Thymus (tissue), 11 donors: ENCODE results near the gene CDC6. TPM values are rescaled to one million over a fixed set of nuclear protein-coding genes. Genes with fewer than 3 reads are reported as not detected.

ENCODE experiments used
- DNase-seq, 9 donors: peaks; one replicate each; pipeline ENCODE4 v3.0.0-alpha.2; 2013; ENCODE audit warnings: low spot score in 9 of 9, low read depth in 6 of 9, missing footprints in 1 of 9
- H3K27ac ChIP-seq, 2 donors: one replicate each; pipeline ENCODE4 v1.5.1; 2013; ENCODE audit warnings: control low read depth in 1 of 2, low read depth in 1 of 2, low read length in 1 of 2, mild to moderate bottlenecking in 1 of 2, moderate library complexity in 1 of 2
- H3K27me3 ChIP-seq, 2 donors: one replicate each; pipeline ENCODE4 v1.5.1; 2013; ENCODE audit warnings: low read length in 1 of 2; ENCODE audit not compliant: control insufficient read depth in 2 of 2, insufficient read depth in 1 of 2
- H3K36me3 ChIP-seq, 2 donors: one replicate each; pipeline ENCODE4 v1.5.1; 2013; ENCODE audit warnings: low read length in 1 of 2, mild to moderate bottlenecking in 1 of 2, moderate library complexity in 1 of 2; ENCODE audit not compliant: control insufficient read depth in 2 of 2, insufficient read depth in 2 of 2
- H3K4me1 ChIP-seq, 2 donors: one replicate each; pipeline ENCODE4 v1.5.1; 2013; ENCODE audit warnings: low read length in 2 of 2; ENCODE audit not compliant: control insufficient read depth in 2 of 2, insufficient read depth in 2 of 2
- H3K4me3 ChIP-seq, 2 donors: one replicate each; pipeline ENCODE4 v1.5.1; 2013; ENCODE audit warnings: low read length in 2 of 2, control low read depth in 1 of 2, mild to moderate bottlenecking in 1 of 2
- H3K9me3 ChIP-seq, 2 donors: one replicate each; pipeline ENCODE4 v1.5.1; 2013; ENCODE audit warnings: low read length in 1 of 2, mild to moderate bottlenecking in 1 of 2; ENCODE audit not compliant: control insufficient read depth in 2 of 2, insufficient read depth in 1 of 2
- WGBS: extraction: QIAGEN DNeasy Blood & Tissue Kit; methylation state at CpG from one replicate; pipeline ENCODE4 v1.1.7; 2013; 5-methylcytosine and 5-hydroxymethylcytosine counted together
- polyA plus RNA-seq: library from polyadenylated mRNA; stranded (reverse); fragments of 200-250 nt; gene quantifications from one replicate; pipeline ENCODE4 v1.2.3, GENCODE V29; 2013
- total RNA-seq: library from RNA; stranded (reverse); fragments of 120-200 nt; gene quantifications from one replicate; pipeline ENCODE4 v1.2.4, GENCODE V29; 2013
- donor health status: healthy.

The CDC6 gene
- total and polyA plus RNA-seq, 2 donors, result 1.3 to 24.5 TPM

- H3K4me1 ChIP-seq, result peaks cover 29 to 96% of the 10 kb centered on the region in 2 donors
- WGBS, result 86% methylated on average over 11 of the region's 11 CpGs
- H3K36me3 ChIP-seq, result peaks cover 3 to 7% of the 10 kb centered on the region in 2 donors
- H3K27ac ChIP-seq, result peak overlapping the region in 1 of 2 donors; percentile 59
- peaks cover 19 to 44% of the 10 kb centered on the region in 2 donors for H3K27me3 ChIP-seq
- peaks cover 0 to 11% of the 10 kb centered on the region in 2 donors for H3K9me3 ChIP-seq
- DNase-seq, result peak in 1 of 9 donors; percentile 19
- no peak overlapping the region for H3K4me3 ChIP-seq
These were observed 58.5 kb downstream of the CDC6 start for GRCh38 chr17:40345994-40346764.

- peaks cover 0 to 11% of the 10 kb centered on the region in 2 donors for H3K9me3 ChIP-seq
- no peak overlapping the region for H3K4me3 ChIP-seq
- peaks cover 19 to 40% of the 10 kb centered on the region in 2 donors for H3K27me3 ChIP-seq
- H3K27ac ChIP-seq, result no peak overlapping the region
- no peak for DNase-seq
- H3K4me1 ChIP-seq, result peaks cover 29 to 98% of the 10 kb centered on the region in 2 donors
- WGBS, result 94% methylated on average over 1 of the region's 1 CpG
- H3K36me3 ChIP-seq, result peaks cover 3 to 7% of the 10 kb centered on the region in 2 donors
These were observed 59.1 kb downstream of the CDC6 start for GRCh38 chr17:40346765-40347158.

GRCh38 chr17:40347319-40348135, 59.8 kb downstream of the CDC6 start:
- Histone ChIP-seq H3K27ac (no peak overlapping the region), H3K4me3 (no peak overlapping the region), H3K9me3 (peaks cover 0 to 7% of the 10 kb centered on the region in 2 donors), H3K27me3 (peaks cover 11 to 32% of the 10 kb centered on the region in 2 donors), H3K4me1 (peaks cover 29 to 98% of the 10 kb centered on the region in 2 donors), H3K36me3 (peaks cover 7 to 12% of the 10 kb centered on the region in 2 donors)
- DNase-seq, result peak in 1 of 9 donors; percentile 30
- WGBS, result 64% methylated on average over 9 of the region's 9 CpGs

- H3K4me3 ChIP-seq, result no peak overlapping the region
- peaks cover 6 to 26% of the 10 kb centered on the region in 2 donors for H3K27me3 ChIP-seq
- WGBS, result 89% methylated on average over 5 of the region's 5 CpGs
- no peak overlapping the region for H3K27ac ChIP-seq
- DNase-seq, result no peak
- peaks cover 24 to 98% of the 10 kb centered on the region in 2 donors for H3K4me1 ChIP-seq
- H3K9me3 ChIP-seq, result peaks cover 0 to 2% of the 10 kb centered on the region in 2 donors
- H3K36me3 ChIP-seq, result peaks cover 12 to 16% of the 10 kb centered on the region in 2 donors
These were observed 60.4 kb downstream of the CDC6 start for GRCh38 chr17:40348136-40348504.

GRCh38 chr17:40348562-40349476, 61.1 kb downstream of the CDC6 start:
- no peaks in the 10 kb centered on the region for H3K9me3 ChIP-seq
- H3K36me3 ChIP-seq, result peaks cover 12 to 16% of the 10 kb centered on the region in 2 donors
- WGBS, result 65% methylated on average over 17 of the region's 17 CpGs
- peak in 1 of 9 donors; percentile 26 for DNase-seq
- peaks cover 20 to 91% of the 10 kb centered on the region in 2 donors for H3K4me1 ChIP-seq
- H3K27me3 ChIP-seq, result peaks cover 2 to 19% of the 10 kb centered on the region in 2 donors
- no peak overlapping the region for H3K4me3 ChIP-seq
- peak overlapping the region in 1 of 2 donors; percentile 21 for H3K27ac ChIP-seq

GRCh38 chr17:40349477-40349894, 61.8 kb downstream of the CDC6 start:
- Histone ChIP-seq H3K4me1 (peaks cover 18 to 84% of the 10 kb centered on the region in 2 donors), H3K27ac (no peak overlapping the region), H3K27me3 (peaks cover 0 to 13% of the 10 kb centered on the region in 2 donors), H3K9me3 (no peaks in the 10 kb centered on the region), H3K36me3 (peaks cover 12 to 18% of the 10 kb centered on the region in 2 donors), H3K4me3 (no peak overlapping the region)
- DNase-seq, result no peak
- WGBS, result 93% methylated on average over 10 of the region's 10 CpGs

GRCh38 chr17:40349895-40350688, 62.4 kb downstream of the CDC6 start:
- DNase-seq, result no peak
- H3K27ac ChIP-seq, result no peak overlapping the region
- H3K4me1 ChIP-seq, result peaks cover 12 to 83% of the 10 kb centered on the region in 2 donors
- H3K4me3 ChIP-seq, result no peak overlapping the region
- peaks cover 12 to 21% of the 10 kb centered on the region in 2 donors for H3K36me3 ChIP-seq
- no peaks in the 10 kb centered on the region for H3K9me3 ChIP-seq
- H3K27me3 ChIP-seq, result peaks cover 0 to 7% of the 10 kb centered on the region in 2 donors
- WGBS, result 92% methylated on average over 19 of the region's 19 CpGs
